Fibroblast of the conjunctiva (primary cell): ENCODE data around the gene TMEM229B.

Experiments
- DNase-seq: peaks from one replicate; pipeline ENCODE4 v3.0.0-alpha.2; 2010; ENCODE audit warnings: low read depth

TMEM229B gene

GRCh38 chr14:67485501-67486095 is 2.9 kb downstream of the TMEM229B start:
- DNase-seq: no peak

GRCh38 chr14:67483579-67484285 is 4.8 kb downstream of the TMEM229B start:
- DNase-seq: no peak

GRCh38 chr14:67482231-67483164 is 6.0 kb downstream of the TMEM229B start:
- no peak for DNase-seq

GRCh38 chr14:67480011-67480410 is 8.5 kb downstream of the TMEM229B start:
- DNase-seq: no peak

GRCh38 chr14:67478800-67479084 is 9.8 kb downstream of the TMEM229B start:
- DNase-seq: no peak

GRCh38 chr14:67477926-67478799 is 10.4 kb downstream of the TMEM229B start:
- no peak for DNase-seq

- no peak for DNase-seq
These were observed 14.2 kb downstream of the TMEM229B start for GRCh38 chr14:67474366-67474765.

GRCh38 chr14:67473290-67474082 is 15.0 kb downstream of the TMEM229B start:
- DNase-seq: no peak

- no peak for DNase-seq
These were observed 15.8 kb downstream of the TMEM229B start for GRCh38 chr14:67472726-67473125.

GRCh38 chr14:67469954-67470353 is 18.6 kb downstream of the TMEM229B start:
- no peak for DNase-seq

GRCh38 chr14:67468378-67468730 is 20.2 kb downstream of the TMEM229B start:
- no peak for DNase-seq

- DNase-seq: no peak
These were observed 21.4 kb downstream of the TMEM229B start for GRCh38 chr14:67467134-67467533.

- DNase-seq: no peak
These were observed 23.6 kb downstream of the TMEM229B start for GRCh38 chr14:67464879-67465278.

- no peak for DNase-seq
These were observed 24.1 kb downstream of the TMEM229B start for GRCh38 chr14:67464377-67464776.

- DNase-seq: no peak
These were observed 24.6 kb downstream of the TMEM229B start for GRCh38 chr14:67463900-67464299.

GRCh38 chr14:67461996-67462395 is 26.5 kb downstream of the TMEM229B start:
- DNase-seq: no peak

- DNase-seq: no peak
These were observed 27.1 kb downstream of the TMEM229B start for GRCh38 chr14:67461341-67461985.

- no peak for DNase-seq
These were observed 29.2 kb downstream of the TMEM229B start for GRCh38 chr14:67459336-67459735.

GRCh38 chr14:67457782-67458181 is 30.7 kb downstream of the TMEM229B start:
- no peak for DNase-seq

GRCh38 chr14:67456732-67457131 is 31.8 kb downstream of the TMEM229B start:
- DNase-seq: no peak
